ENCODE data around the gene PLPP4.

Gene PLPP4

GRCh38 chr10:120614680-120615079 is 157.7 kb downstream of the PLPP4 start:
- Histone ChIP-seq H3K79me2 (ENCODE audit: control insufficient read depth, low read length) (no peaks in the 10 kb centered on the region), H3K27me3 (ENCODE audit: control insufficient read depth, low read length) (no peaks in the 10 kb centered on the region), H3K36me3 (ENCODE audit: control insufficient read depth, low read length) (no peaks in the 10 kb centered on the region), H3F3A (ENCODE audit: control insufficient read depth, insufficient read depth) (no peaks in the 10 kb centered on the region), H3K4me3 (ENCODE audit: low read length) (no peak overlapping the region), H3K4me2 (ENCODE audit: low read length) (no peak overlapping the region), H3K9me3 (ENCODE audit: control insufficient read depth, insufficient read depth, low read length) (peaks cover 4% of the 10 kb centered on the region), H3K4me1 (ENCODE audit: control insufficient read depth, low read length) (no peaks in the 10 kb centered on the region), H3K27ac (ENCODE audit: low read depth, low read length) (no peak overlapping the region), H4K20me1 (ENCODE audit: control insufficient read depth, insufficient read depth, low read depth, low read length) (no peaks in the 10 kb centered on the region), H3K9me2 (replicated peaks; ENCODE audit: control insufficient read depth, low read length) (no peaks in the 10 kb centered on the region)
- TF ChIP-seq CTCF (IDR thresholded peaks at IDR 0.05; ENCODE audit: low read depth, low read length, poor library complexity, severe bottlenecking) (no peak), EZH2phosphoT487 (IDR thresholded peaks at IDR 0.05; ENCODE audit: borderline replicate concordance, low read length) (no peak)

- Histone ChIP-seq H3K4me1 (ENCODE audit: control insufficient read depth, low read length) (no peaks in the 10 kb centered on the region), H3K4me2 (ENCODE audit: low read length) (no peak overlapping the region), H3K27me3 (ENCODE audit: control insufficient read depth, low read length) (no peaks in the 10 kb centered on the region), H3F3A (ENCODE audit: control insufficient read depth, insufficient read depth) (no peaks in the 10 kb centered on the region), H3K4me3 (ENCODE audit: low read length) (no peak overlapping the region), H4K20me1 (ENCODE audit: control insufficient read depth, insufficient read depth, low read depth, low read length) (no peaks in the 10 kb centered on the region), H3K27ac (ENCODE audit: low read depth, low read length) (no peak overlapping the region), H3K36me3 (ENCODE audit: control insufficient read depth, low read length) (no peaks in the 10 kb centered on the region), H3K9me2 (replicated peaks; ENCODE audit: control insufficient read depth, low read length) (no peaks in the 10 kb centered on the region), H3K79me2 (ENCODE audit: control insufficient read depth, low read length) (no peaks in the 10 kb centered on the region), H3K9me3 (ENCODE audit: control insufficient read depth, insufficient read depth, low read length) (peaks cover 4% of the 10 kb centered on the region)
- TF ChIP-seq EZH2phosphoT487 (IDR thresholded peaks at IDR 0.05; ENCODE audit: borderline replicate concordance, low read length) (no peak), CTCF (IDR thresholded peaks at IDR 0.05; ENCODE audit: low read depth, low read length, poor library complexity, severe bottlenecking) (no peak)
Measured at GRCh38 chr10:120616311-120616911, 159.4 kb downstream of the PLPP4 start.

DNA sequence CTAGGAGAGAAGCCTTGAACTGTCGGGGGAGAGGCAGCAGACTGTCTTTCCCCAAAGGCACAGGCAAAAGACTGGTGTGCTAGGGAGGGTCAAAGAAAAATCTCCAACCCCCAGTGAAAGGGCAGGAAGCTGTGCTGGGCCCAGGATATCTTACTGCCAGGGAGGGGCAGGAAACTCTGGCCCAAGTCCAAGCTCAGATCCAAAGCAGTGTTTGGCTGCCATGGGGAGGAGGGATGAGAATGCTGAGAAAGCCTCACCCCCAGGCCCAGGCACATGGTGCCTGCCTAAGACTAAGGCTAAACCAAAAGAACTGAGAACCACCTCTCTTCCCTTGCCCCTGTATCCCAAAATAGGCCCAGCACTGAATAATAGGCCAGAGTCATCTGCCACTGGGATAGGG is 171.2 kb downstream of the PLPP4 start:
- Histone ChIP-seq H3K79me2 (ENCODE audit: control insufficient read depth, low read length) (no peaks in the 10 kb centered on the region), H3K4me1 (ENCODE audit: control insufficient read depth, low read length) (no peaks in the 10 kb centered on the region), H3K36me3 (ENCODE audit: control insufficient read depth, low read length) (no peaks in the 10 kb centered on the region), H3K9me2 (replicated peaks; ENCODE audit: control insufficient read depth, low read length) (no peaks in the 10 kb centered on the region), H3K4me3 (ENCODE audit: low read length) (no peak overlapping the region), H3K4me2 (ENCODE audit: low read length) (no peak overlapping the region), H3F3A (ENCODE audit: control insufficient read depth, insufficient read depth) (no peaks in the 10 kb centered on the region), H3K27me3 (ENCODE audit: control insufficient read depth, low read length) (peaks cover 9% of the 10 kb centered on the region), H3K27ac (ENCODE audit: low read depth, low read length) (no peak overlapping the region), H3K9me3 (ENCODE audit: control insufficient read depth, insufficient read depth, low read length) (no peaks in the 10 kb centered on the region), H4K20me1 (ENCODE audit: control insufficient read depth, insufficient read depth, low read depth, low read length) (no peaks in the 10 kb centered on the region)
- TF ChIP-seq EZH2phosphoT487 (IDR thresholded peaks at IDR 0.05; ENCODE audit: borderline replicate concordance, low read length), result no peak
- TF ChIP-seq CTCF (IDR thresholded peaks at IDR 0.05; ENCODE audit: low read depth, low read length, poor library complexity, severe bottlenecking), result no peak
